Upper lobe of left lung (tissue), 6 donors: Measurements from ENCODE around the gene SEMA3G. TPM values are rescaled to one million over a fixed set of nuclear protein-coding genes. Genes with fewer than 3 reads are reported as not detected.

Source experiments
- ATAC-seq, 2 donors: fragments of 200-7000 bp; cut with Tn5 transposase; one replicate each; pipeline ENCODE4 v1.9.1; 2022; ENCODE audit warnings: mild to moderate bottlenecking in 2 of 2, moderate library complexity in 2 of 2; ENCODE audit not compliant: low FRiP score in 2 of 2
- DNase-seq, 2 donors: peaks; one replicate each; pipeline ENCODE4 v3.0.0-alpha.2; 2019 to 2020
- H3K27ac ChIP-seq, 4 donors: fragments of 200-600 bp; sonication (generic); one replicate each; pipeline ENCODE4 v1.5.1; 2016 to 2019
- H3K27me3 ChIP-seq, 4 donors: fragments of 200-600 bp; sonication (generic); one replicate each; pipeline ENCODE4 v1.5.1; 2017 to 2019
- H3K36me3 ChIP-seq, 4 donors: fragments of 200-600 bp; sonication (generic); one replicate each; pipeline ENCODE4 v1.5.1; 2016 to 2019
- H3K4me1 ChIP-seq, 4 donors: fragments of 200-600 bp; sonication (generic); one replicate each; pipeline ENCODE4 v1.5.1; 2018 to 2019
- H3K4me3 ChIP-seq, 4 donors: fragments of 200-600 bp; sonication (generic); one replicate each; pipeline ENCODE4 v1.5.1; 2017 to 2019; ENCODE audit warnings: mild to moderate bottlenecking in 2 of 4, moderate library complexity in 1 of 4
- H3K9me3 ChIP-seq, 4 donors: fragments of 200-600 bp; sonication (generic); one replicate each; pipeline ENCODE4 v1.5.1; 2018 to 2019
- CTCF ChIP-seq, 6 experiments: fragments of 450-650 bp in 4 of 6; fragments of 200-600 bp in 2 of 6; sonication (generic) in 2 of 6; IDR thresholded peaks; one replicate each; pipeline ENCODE4 v1.5.1; 2016 to 2019; ENCODE audit warnings: antibody characterized with exemption in 6 of 6
- EP300 ChIP-seq, 4 donors: sonication (generic); formaldehyde crosslinking; IDR thresholded peaks; one replicate each; pipeline ENCODE4 v1.5.1; 2017; ENCODE audit warnings: antibody characterized with exemption in 4 of 4, control low read depth in 2 of 4
- POLR2A ChIP-seq, 4 donors: fragments of 450-650 bp; IDR thresholded peaks; one replicate each; pipeline ENCODE4 v1.5.1; 2016 to 2017; ENCODE audit warnings: antibody characterized with exemption in 4 of 4, mild to moderate bottlenecking in 2 of 4
- POLR2AphosphoS5 ChIP-seq, 2 donors: sonication (generic); formaldehyde crosslinking; IDR thresholded peaks; one replicate each; pipeline ENCODE4 v1.5.1; 2017; ENCODE audit warnings: antibody characterized with exemption in 2 of 2
- WGBS, 2 donors: methylation state at CpG; one replicate each; pipeline ENCODE4 v1.1.5; 2017 to 2018; 5-methylcytosine and 5-hydroxymethylcytosine counted together
- total RNA-seq, 6 donors: library from RNA; depleted of rRNA in 4 of 6; stranded (reverse); fragments of >200 nt in 4 of 6; gene quantifications; one replicate each; pipeline versions ENCODE4 v1.1.0 to v1.2.1, GENCODE V29; 2016 to 2021
- donor health status: DM: no; HTN: no; CAD: no; lungs with moderate emphysema.
- donor health status: DM: no; HTN: yes; CAD: no; lungs with severe emphysema.

Gene SEMA3G
- total RNA-seq, 6 donors from 2014 or later = 5.1 to 69.0 (median 20.7) TPM

GRCh38 chr3:52452126-52452525 lies 7.2 kb upstream of the SEMA3G start:
- DNase-seq = no peak
- H3K27ac ChIP-seq = no peak overlapping the region
- no peak for TF ChIP-seq POLR2A (IDR thresholded peaks at IDR 0.05)
- no peak for TF ChIP-seq POLR2AphosphoS5 (IDR thresholded peaks at IDR 0.05)
- TF ChIP-seq CTCF (IDR thresholded peaks at IDR 0.05) = no peak
- no peak for TF ChIP-seq EP300 (IDR thresholded peaks at IDR 0.05)

GRCh38 chr3:52451237-52452083 lies 6.6 kb upstream of the SEMA3G start:
- Histone ChIP-seq H3K27ac (no peak overlapping the region), H3K4me1 (peaks cover 23 to 34% (median 29%) of the 10 kb centered on the region in 4 donors), H3K4me3 (no peak overlapping the region), H3K9me3 (no peaks in the 10 kb centered on the region), H3K36me3 (no peaks in the 10 kb centered on the region), H3K27me3 (no peaks in the 10 kb centered on the region)
- no peak for ATAC-seq
- WGBS, 2 donors = 88% methylated on average over 24 of the region's 24 CpGs
- no peak for DNase-seq
- TF ChIP-seq POLR2A (IDR thresholded peaks at IDR 0.05) = no peak
- peak in 1 of 6 experiments; percentile 14 for TF ChIP-seq CTCF (IDR thresholded peaks at IDR 0.05)
- no peak for TF ChIP-seq POLR2AphosphoS5 (IDR thresholded peaks at IDR 0.05)
- TF ChIP-seq EP300 (IDR thresholded peaks at IDR 0.05) = no peak

More at GRCh38 chr3:52452126-52452525, 7.2 kb upstream of the SEMA3G start:
- Histone ChIP-seq H3K36me3 (no peaks in the 10 kb centered on the region), H3K4me3 (no peak overlapping the region), H3K27me3 (no peaks in the 10 kb centered on the region), H3K9me3 (no peaks in the 10 kb centered on the region), H3K4me1 (peaks cover 23 to 38% (median 29%) of the 10 kb centered on the region in 4 donors)
- 75 to 100% methylated on average over 1 of the region's 6 CpGs for WGBS, 2 donors
- ATAC-seq = no peak

- no peak for ATAC-seq
- Histone ChIP-seq H3K9me3 (no peaks in the 10 kb centered on the region), H3K27me3 (no peaks in the 10 kb centered on the region), H3K36me3 (no peaks in the 10 kb centered on the region), H3K4me1 (peaks cover 22 to 30% (median 27%) of the 10 kb centered on the region in 4 donors), H3K4me3 (no peak overlapping the region), H3K27ac (peak overlapping the region in 1 of 4 donors; percentile 60)
- TF ChIP-seq POLR2AphosphoS5 (IDR thresholded peaks at IDR 0.05) = no peak
- DNase-seq = no peak
- 83 to 86% methylated on average over 1 to 11 of the region's 11 CpGs for WGBS, 2 donors
Observed at GRCh38 chr3:52450489-52451236, 5.8 kb upstream of the SEMA3G start.

GRCh38 chr3:52447512-52448355 lies 2.8 kb upstream of the SEMA3G start:
- peaks cover 15 to 21% (median 17%) of the 10 kb centered on the region in 4 donors for H3K4me1 ChIP-seq
- ATAC-seq (no peak), DNase-seq (no peak)
- no peaks in the 10 kb centered on the region for H3K27me3 ChIP-seq
- no peak overlapping the region for H3K27ac ChIP-seq
- H3K36me3 ChIP-seq = no peaks in the 10 kb centered on the region
- TF ChIP-seq EP300 (IDR thresholded peaks at IDR 0.05) (no peak), POLR2AphosphoS5 (IDR thresholded peaks at IDR 0.05) (no peak), POLR2A (IDR thresholded peaks at IDR 0.05) (no peak), CTCF (IDR thresholded peaks at IDR 0.05) (no peak)
- no peaks in the 10 kb centered on the region for H3K9me3 ChIP-seq
- H3K4me3 ChIP-seq = no peak overlapping the region
- WGBS, 2 donors = 72 to 74% methylated on average over 11 to 12 of the region's 12 CpGs
